Fibroblast of lung (primary cell): ENCODE results near the gene UTF1. TPM values are rescaled to one million over a fixed set of nuclear protein-coding genes. Genes with fewer than 3 reads are reported as not detected.

ENCODE experiments used
- DNase-seq, 2 donors: peaks; one replicate each; pipeline versions ENCODE4 v3.0.0 to v3.0.0-alpha.2; 2010; ENCODE audit warnings: low read depth in 2 of 2
- H2AFZ ChIP-seq: 2 replicates; pipeline ENCODE4 v1.5.1; 2012; ENCODE audit warnings: low read length, control low read depth, inconsistent platforms
- H3K27ac ChIP-seq: 2 replicates; pipeline ENCODE4 v1.5.1; 2011; ENCODE audit warnings: low read length, control low read depth; ENCODE audit not compliant: insufficient read depth
- H3K27me3 ChIP-seq: 2 replicates; pipeline ENCODE4 v1.5.1; 2011; ENCODE audit warnings: mild to moderate bottlenecking, low read length; ENCODE audit not compliant: control insufficient read depth, insufficient read depth
- H3K36me3 ChIP-seq: 2 replicates; pipeline ENCODE4 v1.5.1; 2011; ENCODE audit warnings: low read length; ENCODE audit not compliant: control insufficient read depth, insufficient read depth
- H3K4me1 ChIP-seq: 2 replicates; pipeline ENCODE4 v1.5.1; 2011; ENCODE audit warnings: low read length; ENCODE audit not compliant: control insufficient read depth, insufficient read depth; ENCODE audit errors: extremely low read depth
- H3K4me2 ChIP-seq: 2 replicates; pipeline ENCODE4 v1.5.1; 2011; ENCODE audit warnings: low read length, control low read depth; ENCODE audit not compliant: insufficient read depth; ENCODE audit errors: extremely low read depth
- H3K4me3 ChIP-seq, 4 experiments: fragments of 200-600 bp in 1 of 4; sonication (generic) in 1 of 4; replicated peaks in 1 of 4; 2 replicates each; pipeline ENCODE4 v1.5.1; 2011 to 2016; ENCODE audit warnings: low read length in 4 of 4, low read depth in 3 of 4, mild to moderate bottlenecking in 3 of 4, control low read depth in 2 of 4, inconsistent platforms in 1 of 4, mixed read lengths in 1 of 4; ENCODE audit not compliant: insufficient read depth in 1 of 4; ENCODE audit errors: control extremely low read depth in 1 of 4
- H3K79me2 ChIP-seq: 2 replicates; pipeline ENCODE4 v1.5.1; 2012; ENCODE audit warnings: mild to moderate bottlenecking, low read length, inconsistent platforms; ENCODE audit not compliant: control insufficient read depth, insufficient read depth
- H3K9ac ChIP-seq: 2 replicates; pipeline ENCODE4 v1.5.1; 2011; ENCODE audit warnings: mild to moderate bottlenecking, low read length, control low read depth; ENCODE audit not compliant: insufficient read depth
- H3K9me3 ChIP-seq: 2 replicates; pipeline ENCODE4 v1.5.1; 2012; ENCODE audit warnings: low read depth, low read length; ENCODE audit not compliant: control insufficient read depth, insufficient read depth
- H4K20me1 ChIP-seq: 2 replicates; pipeline ENCODE4 v1.5.1; 2011; ENCODE audit warnings: low read length; ENCODE audit not compliant: control insufficient read depth, insufficient read depth; ENCODE audit errors: extremely low read depth
- EZH2 ChIP-seq: IDR thresholded peaks from 2 replicates; pipeline ENCODE4 v1.5.1; 2012; ENCODE audit warnings: low read length, control low read depth, mild to moderate bottlenecking; ENCODE audit errors: missing control alignments
- polyA plus RNA-seq, 2 donors: library from polyadenylated mRNA; depleted of rRNA in 1 of 2; stranded (reverse) in 1 of 2; unstranded in 1 of 2; fragments of >200 nt; gene quantifications; 2 replicates each; pipeline ENCODE4 v1.2.1, GENCODE V29; 2011 to 2012; ENCODE audit warnings: missing spikeins in 1 of 2
- total RNA-seq: library from RNA; depleted of rRNA; stranded (reverse); fragments of >200 nt; gene quantifications from 2 replicates; pipeline ENCODE4 v1.2.1, GENCODE V29; 2014
- TF ChIP-seq, protein P1 (sequence below), 2 donors: IDR thresholded peaks in 1 of 2; conservative IDR thresholded peaks in 1 of 2; 1 replicate in 1 of 2; 2 replicates in 1 of 2; pipeline ENCODE4 v1.5.1; 2011 to 2012; ENCODE audit warnings: low read length in 2 of 2, control low read depth in 1 of 2, inconsistent platforms in 1 of 2, low read depth in 1 of 2, mild to moderate bottlenecking in 1 of 2

UTF1 gene
- total and polyA plus RNA-seq, 2 donors (not counting 1 experiment from before 2014, with no cell fraction given): not detected

DNA sequence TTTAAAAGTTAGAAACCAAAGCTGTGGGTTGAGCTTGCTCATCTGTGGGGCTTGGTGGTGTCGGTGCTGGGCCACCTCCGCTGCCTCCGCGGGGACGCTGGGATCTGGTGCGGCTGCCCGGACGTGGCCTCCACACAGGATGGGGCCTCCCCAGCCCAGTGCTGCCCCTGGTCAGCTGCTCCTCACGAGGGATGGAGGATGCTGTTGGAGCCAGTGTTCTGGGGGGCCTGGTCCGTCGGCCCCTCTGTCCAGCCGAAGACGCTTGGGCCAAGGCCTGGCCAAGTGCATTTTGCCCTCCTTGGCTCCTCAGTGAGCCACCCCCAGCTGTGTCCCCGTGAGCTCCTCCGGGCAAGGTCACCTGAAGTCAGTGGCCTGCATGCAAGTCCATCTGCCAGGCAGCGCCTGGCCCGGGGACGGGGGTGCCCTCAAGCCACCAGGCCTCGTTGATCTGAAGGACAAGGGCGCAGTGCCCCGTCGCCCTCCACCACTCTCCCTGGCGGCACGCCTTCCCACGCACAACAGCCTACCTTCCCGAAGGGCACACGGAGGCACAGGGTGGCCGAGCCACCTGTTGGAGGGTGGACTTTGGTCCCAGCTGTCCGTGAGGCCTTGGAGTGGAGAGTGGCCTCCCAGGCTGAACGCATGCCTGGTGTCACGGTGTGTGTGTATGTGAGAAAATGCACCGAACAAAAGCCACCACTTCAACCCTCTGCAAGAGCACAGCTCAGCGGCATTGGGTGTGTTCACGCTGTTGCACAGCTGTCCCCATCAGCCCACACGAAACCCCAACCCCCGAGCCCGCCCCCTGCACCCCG lies 42.7 kb upstream of the UTF1 start:
- Histone ChIP-seq H2AFZ (no peak overlapping the region), H3K4me1 (no peaks in the 10 kb centered on the region), H3K36me3 (no peaks in the 10 kb centered on the region), H3K27ac (no peak overlapping the region), H3K79me2 (no peaks in the 10 kb centered on the region), H3K9me3 (peaks cover 2% of the 10 kb centered on the region), H3K27me3 (no peaks in the 10 kb centered on the region), H4K20me1 (no peaks in the 10 kb centered on the region), H3K4me3 (no peak overlapping the region), H3K9ac (no peak overlapping the region), H3K4me2 (no peak overlapping the region)
- no peak for DNase-seq
- TF ChIP-seq, protein P1, sequence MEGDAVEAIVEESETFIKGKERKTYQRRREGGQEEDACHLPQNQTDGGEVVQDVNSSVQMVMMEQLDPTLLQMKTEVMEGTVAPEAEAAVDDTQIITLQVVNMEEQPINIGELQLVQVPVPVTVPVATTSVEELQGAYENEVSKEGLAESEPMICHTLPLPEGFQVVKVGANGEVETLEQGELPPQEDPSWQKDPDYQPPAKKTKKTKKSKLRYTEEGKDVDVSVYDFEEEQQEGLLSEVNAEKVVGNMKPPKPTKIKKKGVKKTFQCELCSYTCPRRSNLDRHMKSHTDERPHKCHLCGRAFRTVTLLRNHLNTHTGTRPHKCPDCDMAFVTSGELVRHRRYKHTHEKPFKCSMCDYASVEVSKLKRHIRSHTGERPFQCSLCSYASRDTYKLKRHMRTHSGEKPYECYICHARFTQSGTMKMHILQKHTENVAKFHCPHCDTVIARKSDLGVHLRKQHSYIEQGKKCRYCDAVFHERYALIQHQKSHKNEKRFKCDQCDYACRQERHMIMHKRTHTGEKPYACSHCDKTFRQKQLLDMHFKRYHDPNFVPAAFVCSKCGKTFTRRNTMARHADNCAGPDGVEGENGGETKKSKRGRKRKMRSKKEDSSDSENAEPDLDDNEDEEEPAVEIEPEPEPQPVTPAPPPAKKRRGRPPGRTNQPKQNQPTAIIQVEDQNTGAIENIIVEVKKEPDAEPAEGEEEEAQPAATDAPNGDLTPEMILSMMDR (conservative IDR thresholded peaks at IDR 0.05 in 1 of 2, IDR thresholded peaks at IDR 0.05 in 1 of 2; ENCODE audit: low read depth in 1 of 2, low read length in 2 of 2): no peak
- no peak for TF ChIP-seq EZH2

DNA sequence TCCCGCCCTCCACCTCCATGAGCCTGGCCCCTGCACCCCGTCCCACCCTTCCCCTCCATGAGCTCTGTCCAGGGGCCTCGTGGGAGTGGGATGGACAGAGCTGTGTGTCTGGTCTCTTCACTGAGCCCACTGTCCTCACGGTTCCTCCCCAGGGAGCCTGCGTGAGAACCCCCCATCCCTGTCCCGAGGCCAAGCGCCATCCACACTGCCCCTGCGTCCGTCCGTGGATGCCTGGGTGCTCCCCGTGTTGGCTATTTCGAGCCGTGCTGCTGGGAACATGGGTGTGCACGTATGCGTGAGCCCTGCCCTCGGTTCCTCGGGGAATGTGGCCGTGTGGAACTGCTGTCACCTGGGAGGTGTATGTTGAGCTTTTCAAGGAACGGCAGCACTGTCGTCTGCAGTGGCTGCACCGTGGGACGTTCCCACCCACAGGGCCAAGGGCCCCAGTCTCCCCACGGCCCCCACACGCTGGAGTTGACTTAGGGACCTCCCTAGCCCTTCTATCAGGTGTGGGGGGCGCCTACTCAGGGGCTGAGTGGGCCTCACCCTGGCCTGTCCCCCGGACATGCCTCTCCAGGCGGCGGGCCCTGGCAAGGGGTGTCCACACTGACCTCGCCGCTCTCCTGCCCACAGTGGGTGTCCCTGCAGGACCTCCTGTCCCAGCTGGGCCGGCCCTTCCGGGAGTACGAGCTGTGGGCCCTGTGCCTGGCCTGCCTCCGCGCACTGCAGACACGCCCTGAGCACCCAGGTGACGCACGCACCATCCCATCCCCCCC lies 41.9 kb upstream of the UTF1 start:
- Histone ChIP-seq H3K4me1 (no peaks in the 10 kb centered on the region), H3K27me3 (no peaks in the 10 kb centered on the region), H3K4me3 (no peak overlapping the region), H2AFZ (no peak overlapping the region), H3K9ac (no peak overlapping the region), H3K27ac (no peak overlapping the region), H3K36me3 (no peaks in the 10 kb centered on the region), H3K79me2 (no peaks in the 10 kb centered on the region), H3K4me2 (no peak overlapping the region), H4K20me1 (no peaks in the 10 kb centered on the region), H3K9me3 (peaks cover 2% of the 10 kb centered on the region)
- DNase-seq: no peak
- TF ChIP-seq EZH2: no peak

- Histone ChIP-seq H3K9me3 (no peaks in the 10 kb centered on the region), H3K27me3 (no peaks in the 10 kb centered on the region), H4K20me1 (no peaks in the 10 kb centered on the region), H2AFZ (no peak overlapping the region), H3K4me1 (no peaks in the 10 kb centered on the region), H3K9ac (no peak overlapping the region), H3K79me2 (no peaks in the 10 kb centered on the region), H3K4me3 (no peak overlapping the region), H3K36me3 (no peaks in the 10 kb centered on the region), H3K4me2 (no peak overlapping the region), H3K27ac (no peak overlapping the region)
- no peak for TF ChIP-seq EZH2
- TF ChIP-seq, protein P1 (conservative IDR thresholded peaks at IDR 0.05 in 1 of 2, IDR thresholded peaks at IDR 0.05 in 1 of 2; ENCODE audit: low read depth in 1 of 2, low read length in 2 of 2): no peak
- no peak for DNase-seq
These were observed 40.8 kb upstream of the UTF1 start for GRCh38 chr10:133189256-133189655.
